GM19099 (cell line): ENCODE measurements around the gene SCNN1B.

ENCODE experiments used
- POLR2A ChIP-seq: IDR thresholded peaks from 3 replicates; pipeline ENCODE4 v1.6.1; 2011; ENCODE audit warnings: low read depth; ENCODE audit not compliant: insufficient read length; ENCODE audit errors: extremely low read depth

Gene SCNN1B

DNA sequence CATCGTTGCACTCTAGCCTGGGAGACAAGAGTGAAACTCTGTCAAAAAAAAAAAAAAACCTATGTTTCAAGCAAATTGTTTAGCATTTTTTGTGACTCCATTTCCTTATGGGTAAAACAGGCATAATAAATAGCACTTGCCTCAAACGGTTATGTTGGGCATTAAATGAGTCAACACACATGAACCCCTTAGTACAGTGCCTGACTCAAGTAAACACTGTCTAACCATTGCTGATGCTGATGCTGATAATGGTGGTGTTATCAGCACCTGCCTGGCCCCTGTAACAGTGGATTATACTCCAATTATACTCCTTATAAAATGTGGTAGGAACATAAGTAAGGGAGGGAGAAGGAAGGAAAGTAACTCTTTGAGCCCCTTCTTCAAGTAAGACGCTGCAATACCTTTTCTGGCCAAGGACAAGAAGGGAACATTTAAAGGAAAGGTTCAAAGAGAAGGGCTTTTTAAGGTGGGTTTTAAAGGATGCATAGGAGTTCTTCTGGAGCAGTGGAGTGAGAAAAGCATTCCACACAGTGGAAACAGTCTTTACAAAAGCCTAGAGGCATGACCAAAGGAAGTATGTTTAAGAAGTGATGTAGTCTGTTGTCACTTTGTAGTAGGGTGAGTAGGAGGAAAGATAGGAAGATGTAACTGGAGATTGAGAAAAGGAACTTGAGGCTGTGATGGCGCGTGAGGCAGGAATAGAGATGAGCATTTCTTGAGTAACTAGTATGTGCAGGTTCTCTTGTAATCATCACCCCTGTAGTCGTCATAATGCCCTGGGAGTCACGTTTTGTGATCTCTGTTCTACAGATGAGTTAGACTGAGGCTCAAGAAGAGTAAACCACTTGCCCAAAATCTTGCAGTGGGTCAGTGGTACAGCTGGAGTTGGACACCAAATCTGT, 4.3 kb downstream of the SCNN1B start:
- no peak for TF ChIP-seq POLR2A

DNA sequence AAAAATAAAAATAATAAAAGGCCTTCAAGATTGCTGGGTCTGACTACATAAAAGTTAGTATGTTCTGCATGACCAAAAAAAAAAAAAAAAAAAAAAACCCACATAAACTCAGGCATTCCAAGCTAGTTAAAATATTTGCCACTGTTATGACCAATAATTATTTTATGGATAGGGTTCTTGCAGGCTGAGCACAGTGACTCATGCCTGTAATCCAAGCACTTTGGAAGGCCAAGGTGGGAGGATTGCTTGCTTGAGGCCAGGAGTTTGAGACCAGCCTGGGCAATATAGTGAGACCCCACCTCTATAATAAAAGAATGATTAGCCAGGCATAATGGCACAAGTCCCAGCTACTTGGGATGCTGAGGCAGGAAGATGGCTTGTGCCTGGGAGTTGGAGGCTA, 8.1 kb downstream of the SCNN1B start:
- TF ChIP-seq POLR2A: no peak

DNA sequence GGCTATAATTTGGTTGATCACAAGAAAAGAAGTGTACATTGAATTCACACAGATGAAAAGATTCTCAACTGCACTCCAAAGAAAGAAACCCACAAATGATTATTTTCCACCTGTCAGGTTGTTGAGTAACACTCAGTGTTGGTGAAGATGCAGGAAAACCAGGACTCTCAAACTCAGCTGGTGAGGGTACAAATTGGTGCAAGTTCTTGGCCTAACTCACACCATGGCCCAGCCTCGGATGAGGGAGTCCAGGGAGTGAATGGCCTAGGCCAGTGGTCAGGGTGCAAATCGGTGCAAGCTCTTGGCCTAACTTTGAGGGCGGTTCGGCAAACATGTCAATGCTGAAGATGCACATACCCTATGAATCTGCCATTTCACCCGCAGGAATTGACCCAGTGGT, 8.6 kb downstream of the SCNN1B start:
- no peak for TF ChIP-seq POLR2A

DNA sequence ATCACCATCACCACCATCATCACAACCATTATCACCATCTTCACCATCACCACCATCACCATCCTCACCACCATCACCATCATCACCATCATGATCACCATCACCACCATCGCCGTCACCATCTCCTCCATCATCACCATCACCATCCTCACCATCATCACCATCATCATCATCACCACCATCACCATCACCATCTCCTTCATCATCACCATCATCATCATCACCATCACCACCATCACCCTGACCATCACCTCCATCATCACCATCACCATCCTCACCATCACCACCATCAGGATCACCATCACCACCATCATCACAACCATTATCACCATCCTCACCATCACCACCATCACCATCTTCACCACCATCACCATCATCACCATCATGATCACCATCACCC, 14.1 kb downstream of the SCNN1B start:
- no peak for TF ChIP-seq POLR2A

DNA sequence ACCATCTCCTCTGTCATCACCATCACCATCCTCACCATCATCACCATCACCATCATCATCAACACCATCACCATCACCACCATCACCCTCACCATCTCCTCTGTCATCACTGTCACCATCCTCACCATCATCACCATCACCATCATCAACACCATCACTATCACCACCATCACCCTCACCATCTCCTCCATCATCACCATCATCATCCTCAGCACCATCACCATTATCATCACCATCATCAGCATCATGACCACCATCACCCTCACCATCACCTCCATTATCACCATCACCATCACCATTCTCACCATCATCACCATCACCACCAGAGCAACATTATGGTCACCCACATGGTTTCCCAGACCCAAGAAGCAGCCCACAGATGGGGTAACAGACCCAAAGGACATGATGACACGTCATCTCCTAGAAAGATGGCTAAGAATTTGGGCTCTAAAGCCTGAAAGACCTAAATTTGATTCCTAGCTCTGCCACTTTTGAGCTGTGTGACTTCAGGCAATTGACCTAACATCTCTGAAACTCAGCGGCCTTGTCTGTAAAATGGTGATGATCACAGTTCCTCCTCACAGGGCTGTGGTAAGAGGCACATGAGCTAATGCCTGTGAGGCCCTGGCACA, 14.6 kb downstream of the SCNN1B start:
- TF ChIP-seq POLR2A: no peak

DNA sequence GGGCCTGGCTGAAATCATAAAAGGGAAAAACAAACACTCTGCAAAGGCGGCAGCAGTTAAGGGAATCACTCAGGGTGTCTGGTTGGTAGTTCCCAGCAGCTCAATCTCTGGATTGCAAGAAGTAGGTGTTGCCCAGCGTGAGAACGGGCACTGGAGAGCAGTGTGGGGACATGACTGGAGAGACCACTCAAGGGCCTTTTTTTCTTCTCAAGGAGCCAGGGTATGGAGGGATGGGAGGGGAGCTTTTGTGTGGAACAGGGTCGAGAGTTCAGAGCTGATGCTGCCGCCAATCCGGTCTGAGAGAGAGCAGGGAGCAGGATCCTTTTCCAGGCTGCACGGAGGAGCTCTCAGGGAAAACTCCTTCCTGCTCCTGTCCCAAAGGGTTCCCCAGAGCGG, 15.2 kb downstream of the SCNN1B start:
- TF ChIP-seq POLR2A: no peak

DNA sequence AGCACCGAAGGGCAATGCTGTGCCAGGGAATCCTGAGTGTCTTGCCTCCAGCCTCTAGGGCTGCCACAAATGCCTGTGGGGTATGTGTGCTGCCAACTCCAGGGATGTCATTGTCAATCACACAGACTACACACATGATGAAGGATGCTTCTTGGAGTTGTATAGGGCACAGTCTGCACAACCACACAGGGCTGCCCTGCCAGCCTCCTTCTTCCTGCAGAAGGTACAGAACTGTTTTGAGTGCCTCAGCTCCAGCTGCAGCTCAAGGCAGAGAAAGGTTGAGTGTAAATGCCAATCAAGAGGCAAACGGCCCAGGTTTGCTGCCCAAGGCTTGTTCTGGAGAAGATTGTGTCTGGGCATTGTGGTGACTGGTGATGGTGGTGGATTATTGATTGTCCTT, 15.6 kb downstream of the SCNN1B start:
- TF ChIP-seq POLR2A: no peak

DNA sequence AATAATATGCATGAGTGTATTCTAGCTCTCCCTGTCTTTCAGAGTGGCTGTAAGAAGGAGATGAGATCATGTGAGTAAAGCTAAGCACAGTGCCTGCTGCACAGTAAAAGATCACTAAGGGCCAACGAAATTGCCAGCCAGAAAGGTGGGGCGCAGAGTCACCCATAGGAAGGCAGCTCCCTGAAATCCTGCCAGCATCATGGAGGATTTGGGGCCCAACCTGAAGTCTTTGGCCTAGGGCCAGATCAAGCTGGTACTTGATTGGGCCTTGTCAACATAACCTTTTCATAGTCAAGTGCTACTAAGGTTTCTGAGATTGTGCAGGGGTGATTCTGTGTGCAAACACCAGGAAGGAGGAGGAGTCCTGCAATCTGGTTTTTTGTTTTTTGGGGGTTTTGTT, 16.5 kb downstream of the SCNN1B start:
- TF ChIP-seq POLR2A: no peak

DNA sequence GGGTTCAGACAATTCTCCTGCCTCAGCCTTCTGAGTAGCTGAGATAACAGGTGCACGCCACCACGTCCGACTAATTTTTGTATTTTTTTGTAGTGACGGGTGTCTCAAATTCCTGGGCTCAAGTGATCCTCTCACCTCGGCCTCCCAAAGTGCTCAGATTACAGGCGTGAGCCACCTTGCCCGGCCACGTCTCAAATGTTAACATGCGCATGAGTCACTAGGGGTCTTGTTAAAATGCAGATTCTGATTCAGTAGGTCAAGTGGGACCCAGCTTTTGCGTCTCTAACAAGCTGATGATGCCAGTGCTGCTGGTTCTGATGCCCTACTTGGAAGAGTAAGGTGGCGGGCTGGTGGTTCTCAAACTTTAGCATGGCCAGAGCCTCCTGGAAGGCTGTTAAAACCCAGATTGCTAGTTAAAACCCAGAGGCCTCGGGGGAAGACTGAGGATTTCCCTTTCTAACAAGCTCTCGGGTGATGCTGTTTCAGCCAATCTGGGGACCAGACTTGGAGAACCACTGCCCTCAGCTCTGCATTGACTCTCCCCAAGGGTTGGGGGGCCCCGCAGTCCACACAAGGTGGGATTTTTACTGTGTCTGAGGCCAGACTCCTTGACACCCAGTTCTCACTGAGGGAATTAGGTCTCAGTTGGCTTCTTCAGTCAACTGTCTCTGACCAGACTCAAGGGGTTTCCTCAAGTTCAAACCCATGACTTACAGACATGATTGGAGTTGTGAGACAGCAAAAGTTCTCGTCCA, 17.9 kb downstream of the SCNN1B start:
- no peak for TF ChIP-seq POLR2A

DNA sequence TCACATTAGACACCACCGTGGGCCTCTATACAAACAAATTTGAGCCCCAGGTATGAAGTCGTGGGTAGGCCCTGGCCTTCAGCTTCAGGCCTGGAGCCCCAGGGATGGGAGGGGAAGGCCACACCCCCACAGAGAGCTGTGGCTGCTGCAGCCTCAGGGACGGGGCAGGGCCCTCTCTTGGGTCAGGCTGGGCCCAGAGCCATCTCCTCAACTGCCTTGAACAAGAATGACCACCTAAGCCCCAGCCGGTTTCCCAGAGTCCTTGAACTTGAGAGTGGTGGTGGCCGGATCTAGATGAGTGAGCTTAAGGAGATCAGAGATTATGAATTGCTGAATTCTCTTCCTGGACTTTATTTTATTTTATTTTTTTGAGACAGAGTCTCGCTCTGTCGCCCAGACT, 18.6 kb downstream of the SCNN1B start:
- no peak for TF ChIP-seq POLR2A

DNA sequence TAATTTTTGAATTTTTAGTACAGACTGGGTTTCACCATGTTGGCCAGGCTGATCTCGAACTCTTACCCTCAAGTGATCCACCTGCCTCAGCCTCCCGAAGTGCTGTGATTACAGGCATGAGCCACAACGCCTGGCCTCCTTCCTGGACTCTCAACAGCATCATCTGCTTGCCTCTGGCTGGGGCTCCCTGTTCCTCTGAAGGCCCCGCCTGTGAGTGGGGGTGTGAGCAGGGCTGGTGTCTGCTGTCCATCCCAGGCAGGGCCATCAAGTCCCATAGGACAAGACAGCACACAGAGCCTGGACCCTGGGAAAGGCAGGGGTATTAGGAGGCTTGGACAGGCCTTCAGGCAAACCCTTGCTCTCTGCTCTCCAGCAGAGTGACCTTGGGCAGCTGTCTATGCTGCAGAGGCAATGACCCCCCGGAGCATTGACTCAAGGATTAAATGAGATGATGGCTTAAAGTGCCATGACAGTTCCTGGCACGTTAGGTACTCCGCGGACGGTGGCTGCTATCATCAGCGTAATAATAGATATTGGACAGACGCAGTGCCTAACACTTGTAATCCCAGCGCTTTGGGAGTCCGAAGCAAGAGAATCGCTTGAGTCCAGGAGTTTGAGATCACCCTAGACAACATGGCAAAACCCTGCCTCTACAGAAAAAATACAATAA, 19.2 kb downstream of the SCNN1B start:
- TF ChIP-seq POLR2A: no peak

DNA sequence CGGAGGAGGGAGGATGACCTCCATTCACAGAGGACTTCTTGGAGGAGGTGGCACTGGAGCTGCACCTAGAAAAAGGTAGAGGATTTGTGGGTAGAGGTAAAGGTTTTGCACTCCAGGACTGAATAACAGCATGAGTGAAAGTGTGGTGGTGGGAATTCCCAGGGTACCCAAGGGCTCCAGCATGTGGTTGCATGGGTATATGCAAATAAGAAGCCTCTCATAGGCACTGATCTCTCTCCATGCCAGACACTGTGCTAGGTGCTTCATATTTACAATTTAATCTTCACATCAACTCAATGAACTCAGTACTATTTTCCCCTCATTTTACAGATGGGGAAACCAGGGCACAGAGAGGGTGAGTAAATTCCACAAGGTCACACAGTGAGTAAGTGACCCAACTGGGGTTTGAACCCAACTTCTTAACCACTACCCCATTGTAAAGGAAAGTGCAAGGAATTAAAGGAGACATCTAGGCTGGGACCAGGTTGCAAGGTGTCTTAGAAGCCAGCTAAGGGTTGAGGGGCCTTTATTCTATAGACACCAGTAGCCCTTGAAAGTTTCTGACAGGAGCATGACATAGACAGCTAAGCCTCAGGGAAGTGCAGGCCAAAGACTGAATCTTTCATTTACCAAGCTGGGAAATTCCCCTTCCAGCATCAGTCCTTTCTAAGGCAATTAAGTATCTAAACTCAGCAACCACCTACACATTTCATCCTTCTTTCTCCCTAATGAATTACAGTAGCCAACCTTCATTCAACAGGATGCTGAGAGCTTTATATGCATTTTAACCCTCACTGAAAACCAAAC, 21.3 kb downstream of the SCNN1B start:
- TF ChIP-seq POLR2A: no peak

DNA sequence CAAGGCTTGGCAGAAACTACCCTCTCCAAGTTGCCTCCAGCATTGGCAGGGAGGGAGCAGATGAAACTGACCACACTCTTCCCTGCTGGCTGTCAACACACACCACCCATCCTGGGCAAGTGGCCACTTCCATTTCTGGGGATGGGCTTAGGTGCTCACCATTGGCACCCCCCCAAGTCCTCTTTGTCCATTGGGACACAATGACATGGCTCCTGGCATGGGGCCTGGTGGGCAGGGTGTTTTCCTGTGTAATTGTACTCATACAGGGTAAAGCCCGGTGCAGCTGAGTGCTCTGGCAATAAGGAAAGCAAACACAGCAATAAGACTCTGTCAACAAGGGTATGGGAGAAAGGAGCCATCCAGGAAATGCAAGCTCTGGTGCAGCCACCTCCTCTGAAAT, 22.6 kb downstream of the SCNN1B start:
- TF ChIP-seq POLR2A: no peak

DNA sequence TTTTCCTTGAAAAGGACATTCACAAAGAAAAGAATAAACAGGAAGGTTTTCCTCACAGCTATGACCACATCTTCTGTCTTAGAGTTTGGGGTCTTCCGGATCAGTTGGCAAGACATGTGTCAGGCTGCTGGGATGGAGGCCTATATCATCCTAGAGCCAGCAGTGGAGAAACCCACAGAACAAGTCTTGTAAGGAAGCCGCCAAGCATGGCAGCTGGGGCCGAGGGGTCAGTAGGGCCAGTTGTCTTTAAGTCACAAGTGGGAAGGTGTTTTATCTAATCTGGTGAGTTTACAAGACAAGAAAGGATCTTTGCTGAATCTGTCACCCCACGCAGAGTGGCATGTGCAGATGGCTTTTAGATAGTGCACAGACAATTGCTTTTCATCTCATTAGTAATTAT, 25.7 kb downstream of the SCNN1B start:
- no peak for TF ChIP-seq POLR2A
